GF-D8 (cell line): Measurements from ENCODE around the gene SLC51B.
"Not testable (repeated sequence)": the region's sequence is repeated elsewhere in the genome, so short reads cannot be mapped to it uniquely, and the experiment has no call there.

ENCODE experiments used
- DNase-seq: peaks from one replicate; lab custom pipeline; 2025; lab: John Stamatoyannopoulos, UW

The SLC51B gene

DNA sequence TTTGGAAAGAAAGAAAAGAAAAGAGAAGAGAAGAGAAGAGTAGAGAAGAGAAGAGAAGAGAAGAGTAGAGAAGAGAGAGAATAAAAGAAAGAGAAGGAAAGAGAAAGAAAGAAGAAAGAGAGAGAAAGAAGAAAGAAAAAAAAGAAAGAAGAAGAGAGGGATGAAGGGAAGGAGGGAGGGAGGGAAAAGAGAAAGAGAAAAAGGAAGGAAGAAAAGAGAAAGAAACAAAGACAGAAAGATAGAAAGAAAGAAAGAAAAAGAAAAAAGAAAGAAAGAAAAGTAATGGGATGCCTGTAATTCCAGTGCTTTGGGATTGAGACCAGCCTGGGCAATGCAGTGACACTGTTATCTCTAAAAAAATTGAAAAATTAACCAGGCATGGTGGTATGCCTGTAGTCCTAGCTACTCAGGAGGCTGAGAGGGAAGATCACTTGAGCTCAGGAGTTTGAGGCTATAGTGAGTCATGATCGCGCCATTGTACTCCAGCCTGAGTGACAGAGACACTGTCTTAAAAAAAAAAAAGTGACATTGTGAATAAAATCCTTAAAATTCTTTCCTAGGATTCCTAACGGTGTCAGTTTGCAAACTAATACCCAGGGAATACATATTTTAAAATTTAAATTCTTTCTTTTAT is 20.9 kb downstream of the SLC51B start:
- no peak for DNase-seq

DNA sequence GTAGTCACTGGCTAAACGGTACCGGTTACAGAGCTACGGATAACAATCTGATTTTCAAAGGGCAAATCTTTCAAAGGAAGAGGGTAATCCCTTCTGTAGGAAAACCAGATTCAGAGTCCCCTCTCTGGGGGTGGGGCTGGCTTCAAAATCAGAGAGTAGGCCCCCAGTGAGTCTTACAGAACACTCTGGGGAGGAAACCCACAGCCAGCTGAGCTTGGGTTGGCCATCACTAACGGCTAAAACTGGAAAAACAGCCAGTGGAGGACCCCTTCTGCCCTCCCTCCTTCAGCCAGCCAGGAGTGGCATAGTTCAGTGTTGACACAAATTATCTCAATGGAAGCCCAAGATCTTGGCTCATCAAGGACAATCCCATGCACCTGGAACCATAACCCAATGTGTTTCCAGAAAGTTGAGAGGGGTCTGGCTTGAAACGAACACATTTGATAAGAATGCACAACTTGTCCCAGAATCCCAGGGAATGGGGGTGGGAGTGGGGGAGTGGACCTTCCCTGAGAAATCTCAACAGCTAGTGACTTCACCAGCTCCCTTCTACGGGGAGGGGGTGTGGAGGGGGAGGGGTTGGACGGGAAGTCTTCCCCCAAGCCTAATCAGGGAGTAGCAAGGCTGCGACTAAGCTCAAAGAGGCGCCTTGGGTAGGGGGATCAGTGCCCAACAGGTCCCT is 21.6 kb downstream of the SLC51B start:
- DNase-seq: no peak

DNA sequence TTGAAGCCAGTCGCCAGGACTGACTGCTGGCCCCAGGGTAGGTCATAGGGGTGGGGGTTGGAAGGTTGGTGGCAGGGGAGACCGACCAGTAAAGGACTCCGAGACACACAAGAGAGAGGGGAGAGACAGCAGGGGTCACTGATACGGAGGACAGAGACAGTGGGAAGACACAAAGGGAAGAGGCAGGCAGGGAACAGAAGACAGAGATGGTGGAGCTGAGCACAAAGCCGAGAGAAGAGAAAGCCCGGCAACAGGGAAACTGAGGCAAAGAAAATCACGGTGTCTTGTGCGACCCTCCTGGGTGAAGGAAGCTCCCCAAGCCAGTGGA is 22.1 kb downstream of the SLC51B start:
- DNase-seq: no peak

DNA sequence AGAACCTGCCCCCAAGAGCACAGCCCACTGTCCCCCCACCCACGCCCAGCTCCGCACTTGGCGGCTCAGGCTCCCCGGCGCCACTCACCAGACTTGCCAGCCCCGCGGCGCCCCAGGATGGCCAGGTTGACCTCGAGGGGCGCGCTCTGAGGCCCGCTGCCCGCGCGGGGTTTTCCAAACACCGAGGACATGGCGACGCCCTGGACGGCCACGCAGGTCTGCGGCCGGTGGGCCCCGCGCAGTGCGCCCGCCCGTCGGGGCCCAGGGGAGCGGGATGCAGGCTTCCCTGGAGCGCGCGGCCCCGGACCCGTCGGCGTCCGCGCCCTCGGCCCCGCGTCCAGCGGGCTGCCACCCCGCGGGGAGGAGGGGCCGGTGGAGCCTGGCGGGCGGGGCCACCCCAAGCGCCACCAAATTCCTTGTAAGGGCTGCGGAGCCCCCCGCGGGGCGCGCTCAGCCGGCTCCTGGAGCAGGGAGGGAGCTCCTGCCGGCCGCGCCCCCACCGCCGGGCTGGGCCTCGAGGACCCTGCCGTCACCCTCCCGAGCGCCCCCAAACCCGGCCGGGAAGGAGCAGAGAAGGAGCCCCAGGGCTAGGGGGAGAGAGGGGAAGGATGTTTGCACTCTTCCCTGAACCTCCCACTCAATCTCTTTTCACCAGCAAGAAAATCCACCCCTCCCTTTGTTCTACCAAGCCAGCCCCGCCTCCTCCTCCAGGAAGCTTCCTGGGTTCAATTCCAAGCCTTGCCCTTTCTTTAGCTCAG is 22.6 kb downstream of the SLC51B start, which contains the start of gene RASL12:
RASL12 (minus strand) TSS at position 347 of the 758 bp plus-strand sequence; CDS start at position 191, 156 bp downstream.
- DNase-seq: no peak

DNA sequence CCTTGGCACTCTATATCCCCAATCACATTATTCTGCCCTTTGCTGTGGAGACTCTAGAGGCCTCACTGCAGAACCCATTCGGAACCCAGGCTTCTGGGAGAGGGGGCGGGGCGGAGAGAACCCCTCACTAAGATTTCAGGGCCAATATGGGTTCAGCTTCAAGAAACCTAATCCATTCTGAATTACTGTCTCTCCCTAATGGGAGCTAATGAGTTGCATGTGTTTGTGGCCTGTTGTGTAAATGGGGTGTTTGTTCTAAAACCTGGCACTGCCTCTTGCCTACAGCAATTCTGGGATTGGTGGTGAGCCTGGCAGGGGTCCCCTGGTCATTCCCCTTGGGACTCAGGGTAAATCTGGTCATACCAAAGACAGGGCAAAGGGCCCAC is 23.2 kb downstream of the SLC51B start:
- no peak for DNase-seq

DNA sequence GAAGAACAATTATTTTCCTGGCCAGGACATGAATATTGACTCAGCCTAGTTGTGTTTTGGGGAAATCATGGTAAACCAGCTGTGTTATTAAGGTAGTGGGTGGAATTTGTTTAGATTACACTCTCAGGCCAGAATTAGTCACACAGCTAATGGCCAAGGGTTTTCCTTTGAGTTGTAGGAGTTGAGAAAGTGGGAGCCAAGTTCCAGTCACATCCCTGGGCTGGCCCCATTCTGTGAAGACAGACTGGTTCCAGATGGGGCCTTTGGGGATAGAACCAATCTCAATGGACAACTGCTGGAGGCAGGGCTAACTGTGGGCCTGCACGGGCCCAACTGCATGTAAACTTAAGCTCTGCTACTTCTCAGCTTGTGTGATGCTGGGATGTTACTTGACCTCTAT is 24.0 kb downstream of the SLC51B start:
- no peak for DNase-seq

DNA sequence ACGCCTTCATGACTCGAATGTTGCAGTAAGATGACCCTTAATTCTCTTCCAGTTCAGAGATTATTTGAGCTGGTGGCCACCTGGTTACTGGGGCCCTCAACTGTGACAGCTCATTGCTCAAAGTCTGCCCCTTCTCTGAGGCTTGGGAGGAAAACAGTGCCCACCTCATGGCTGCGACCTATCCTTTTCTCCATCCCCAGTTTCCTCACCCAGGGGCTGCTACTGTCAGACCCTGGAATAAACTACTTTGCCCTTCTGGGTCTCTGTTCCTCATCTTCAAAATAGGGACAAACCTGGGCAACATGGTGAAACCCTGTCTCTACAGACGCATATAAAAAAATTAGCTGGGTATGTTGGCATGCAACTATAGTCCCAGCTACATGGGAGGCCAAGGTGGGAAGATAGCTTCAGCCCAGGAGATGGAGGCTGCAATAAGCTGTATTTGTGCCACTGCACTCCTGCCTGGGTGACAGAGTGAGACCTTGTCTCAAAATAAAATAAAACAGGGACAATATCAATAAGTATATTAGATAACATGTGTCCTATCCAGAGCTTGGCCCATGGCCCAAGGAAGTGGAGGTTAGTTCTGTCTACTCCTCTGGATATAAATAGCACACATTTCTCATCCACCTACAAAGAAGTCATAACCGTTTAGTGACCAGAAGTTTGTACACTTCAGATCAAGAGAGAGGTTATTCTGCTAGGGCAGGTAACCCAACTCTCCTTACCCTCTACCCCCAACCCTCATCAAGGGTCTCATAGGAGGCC is 24.8 kb downstream of the SLC51B start:
- no peak for DNase-seq

DNA sequence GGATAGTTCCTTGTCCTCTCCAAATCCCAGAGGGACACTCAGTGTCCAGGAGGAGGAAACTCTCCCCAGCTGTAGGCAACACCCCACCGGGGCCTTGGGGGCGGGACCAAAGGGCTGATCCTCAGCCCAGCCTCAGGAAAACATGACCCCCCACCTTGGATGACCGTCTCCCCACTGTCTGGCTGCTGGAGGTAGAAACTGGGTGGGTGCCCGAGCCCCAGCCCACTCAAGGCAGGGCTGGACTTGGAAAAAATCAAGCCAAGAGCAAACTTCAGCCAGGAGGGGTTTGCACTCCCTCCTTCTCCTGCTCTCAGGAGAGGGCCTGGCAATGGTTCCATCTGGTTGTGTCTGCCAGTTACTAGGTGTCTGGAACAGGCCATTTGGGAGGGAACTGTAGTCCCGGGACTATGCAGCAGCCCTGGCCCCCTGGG is 26.2 kb downstream of the SLC51B start:
- no peak for DNase-seq

DNA sequence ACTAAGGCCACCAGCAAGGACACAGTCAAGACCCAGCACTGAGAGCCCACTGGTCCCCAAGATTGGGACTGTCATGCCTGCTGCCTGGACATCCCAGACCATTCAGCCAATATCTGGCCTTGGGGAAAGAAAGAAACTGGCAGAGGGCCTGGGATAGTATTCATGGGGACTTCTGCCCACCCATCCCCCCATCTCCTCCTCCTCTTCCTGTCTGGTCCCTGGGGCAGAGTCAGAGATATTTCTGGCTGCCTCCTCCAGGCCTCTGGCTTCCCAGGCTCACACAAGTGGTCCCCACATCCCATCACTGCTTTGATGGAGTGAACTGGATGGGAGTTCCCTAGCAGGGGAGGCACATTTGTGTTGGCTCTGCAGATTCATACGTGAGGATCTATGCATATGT is 26.8 kb downstream of the SLC51B start:
- no peak for DNase-seq

DNA sequence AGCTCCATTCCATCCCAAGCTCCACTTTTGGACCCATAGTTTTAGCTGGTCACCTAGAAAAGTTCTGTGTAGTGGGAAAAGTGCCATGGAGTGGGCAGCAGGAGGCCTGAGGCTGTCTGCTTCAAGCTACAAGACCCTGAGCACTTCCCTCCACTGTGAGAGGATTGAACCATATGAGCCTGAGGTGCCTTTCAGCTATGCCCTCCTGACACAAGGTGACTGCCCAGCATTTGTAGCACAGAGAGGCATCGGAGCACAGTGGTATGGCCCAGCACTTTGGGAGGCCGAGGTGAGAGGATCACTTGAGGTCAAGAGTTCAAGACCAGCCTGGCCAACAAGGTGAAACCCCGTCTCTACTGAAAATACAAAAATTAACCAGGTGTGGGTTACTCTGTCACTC is 27.4 kb downstream of the SLC51B start:
- DNase-seq: no peak

DNA sequence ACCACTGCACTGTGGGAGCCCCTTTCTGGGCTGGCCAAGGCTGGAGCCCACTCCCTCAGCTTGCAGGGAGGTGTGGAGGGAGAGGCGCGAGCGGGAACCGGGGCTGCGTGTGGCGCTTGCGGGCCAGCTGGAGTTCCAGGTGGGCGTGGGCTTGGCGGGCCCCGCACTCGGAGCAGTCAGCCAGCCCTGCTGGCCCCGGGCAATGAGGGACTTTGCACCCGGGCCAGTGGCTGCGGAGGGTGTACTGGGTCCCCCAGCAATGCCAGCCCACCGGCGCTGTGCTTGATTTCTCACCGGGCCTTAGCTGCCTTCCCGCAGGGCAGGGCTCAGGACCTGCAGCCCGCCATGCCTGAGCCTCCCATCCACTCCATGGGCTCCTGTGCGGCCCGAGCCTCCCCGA is 29.8 kb downstream of the SLC51B start:
- DNase-seq: not testable (repeated sequence)

DNA sequence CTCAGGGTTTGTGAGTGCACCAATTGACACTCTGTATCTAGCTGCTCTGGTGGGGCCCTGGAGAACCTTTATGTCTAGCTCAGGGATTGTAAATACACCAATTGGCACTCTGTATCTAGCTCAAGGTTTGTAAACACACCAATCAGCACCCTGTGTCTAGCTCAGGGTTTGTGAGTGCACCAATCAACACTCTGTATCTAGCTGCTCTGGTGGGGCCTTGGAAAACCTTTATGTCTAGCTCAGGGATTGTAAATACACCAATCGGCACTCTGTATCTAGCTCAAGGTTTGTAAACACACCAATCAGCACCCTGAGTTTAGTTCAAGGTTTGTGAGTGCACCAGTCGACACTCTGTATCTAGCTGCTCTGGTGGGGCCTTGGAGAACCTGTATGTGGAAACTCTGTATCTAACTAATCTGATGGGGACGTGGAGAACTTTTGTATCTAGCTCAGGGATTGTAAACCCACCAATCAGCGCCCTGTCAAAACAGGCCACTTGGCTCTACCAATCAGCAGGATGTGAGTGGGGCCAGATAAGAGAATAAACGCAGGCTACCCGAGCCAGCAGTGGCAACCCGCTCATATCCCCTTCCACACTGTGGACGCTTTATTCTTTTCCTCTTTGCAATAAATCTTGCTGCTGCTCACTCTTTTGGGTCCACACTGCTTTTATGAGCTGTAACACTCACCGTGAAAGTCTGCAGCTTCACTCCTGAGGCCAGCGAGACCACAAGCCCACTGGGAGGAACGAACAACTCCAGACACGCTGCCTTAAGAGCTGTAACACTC is 30.6 kb downstream of the SLC51B start:
- DNase-seq: not testable (repeated sequence)

DNA sequence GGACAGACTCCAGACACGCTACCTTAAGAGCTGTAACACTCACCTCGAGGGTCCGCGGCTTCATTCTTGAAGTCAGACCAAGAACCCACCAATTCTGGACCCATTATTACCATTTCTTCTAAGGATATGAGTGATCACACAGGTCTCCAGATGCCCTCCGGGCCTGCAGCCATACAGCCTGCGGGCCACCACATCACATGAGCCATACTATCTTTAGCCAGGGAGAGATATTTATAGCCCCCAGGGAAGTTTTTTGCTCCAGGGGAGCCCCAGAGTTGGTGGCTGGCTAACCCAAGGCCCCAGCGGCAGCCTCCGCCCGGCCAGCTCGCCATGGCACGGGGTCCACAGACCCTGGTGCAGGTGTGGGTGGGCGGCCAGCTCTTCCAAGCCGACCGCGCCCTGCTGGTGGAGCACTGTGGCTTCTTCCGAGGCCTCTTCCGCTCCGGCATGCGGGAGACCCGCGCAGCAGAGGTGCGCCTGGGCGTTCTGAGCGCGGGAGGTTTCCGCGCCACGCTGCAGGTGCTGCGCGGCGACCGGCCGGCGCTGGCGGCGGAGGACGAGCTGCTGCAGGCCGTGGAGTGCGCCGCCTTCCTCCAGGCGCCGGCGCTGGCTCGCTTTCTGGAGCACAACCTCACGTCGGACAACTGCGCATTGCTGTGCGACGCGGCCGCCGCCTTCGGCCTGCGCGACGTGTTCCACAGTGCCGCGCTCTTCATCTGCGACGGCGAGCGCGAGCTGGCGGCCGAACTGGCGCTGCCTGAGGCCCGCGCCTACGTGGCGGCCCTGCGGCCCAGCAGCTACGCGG is 31.5 kb downstream of the SLC51B start, which contains the start of gene KBTBD13:
KBTBD13 (plus strand) TSS at position 261 of the 805 bp plus-strand sequence; CDS start at position 331, 70 bp downstream.
- DNase-seq: no peak

DNA sequence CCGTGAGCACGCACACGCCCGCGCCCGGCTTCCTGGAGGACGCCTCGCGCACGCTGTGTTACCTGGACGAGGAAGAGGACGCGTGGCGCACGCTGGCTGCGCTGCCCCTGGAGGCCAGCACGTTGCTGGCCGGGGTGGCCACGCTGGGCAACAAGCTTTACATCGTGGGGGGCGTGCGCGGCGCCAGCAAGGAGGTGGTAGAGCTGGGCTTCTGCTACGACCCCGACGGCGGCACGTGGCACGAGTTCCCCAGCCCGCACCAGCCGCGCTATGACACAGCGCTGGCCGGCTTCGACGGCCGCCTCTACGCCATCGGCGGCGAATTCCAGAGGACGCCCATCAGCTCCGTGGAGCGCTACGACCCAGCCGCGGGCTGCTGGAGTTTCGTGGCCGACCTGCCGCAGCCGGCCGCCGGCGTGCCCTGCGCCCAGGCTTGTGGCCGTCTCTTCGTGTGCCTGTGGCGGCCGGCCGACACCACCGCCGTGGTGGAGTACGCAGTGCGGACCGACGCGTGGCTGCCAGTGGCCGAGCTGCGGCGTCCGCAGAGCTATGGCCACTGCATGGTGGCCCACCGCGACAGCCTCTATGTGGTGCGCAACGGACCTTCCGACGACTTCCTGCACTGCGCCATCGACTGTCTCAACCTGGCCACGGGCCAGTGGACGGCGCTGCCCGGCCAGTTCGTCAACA is 32.2 kb downstream of the SLC51B start:
- DNase-seq: no peak

DNA sequence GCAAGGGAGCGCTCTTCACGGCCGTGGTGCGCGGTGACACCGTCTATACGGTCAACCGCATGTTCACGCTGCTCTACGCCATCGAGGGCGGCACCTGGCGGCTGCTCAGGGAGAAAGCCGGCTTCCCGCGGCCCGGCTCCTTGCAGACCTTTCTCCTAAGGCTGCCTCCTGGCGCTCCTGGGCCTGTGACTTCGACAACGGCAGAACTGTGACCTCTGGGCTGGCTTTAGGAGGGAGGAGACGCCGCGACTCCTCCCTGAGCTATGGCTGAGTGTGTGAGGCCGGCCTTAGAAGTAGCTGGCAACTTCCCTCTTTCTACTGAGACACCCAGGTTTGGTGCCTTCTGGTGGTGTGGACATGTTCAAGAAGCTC is 32.8 kb downstream of the SLC51B start:
- no peak for DNase-seq

DNA sequence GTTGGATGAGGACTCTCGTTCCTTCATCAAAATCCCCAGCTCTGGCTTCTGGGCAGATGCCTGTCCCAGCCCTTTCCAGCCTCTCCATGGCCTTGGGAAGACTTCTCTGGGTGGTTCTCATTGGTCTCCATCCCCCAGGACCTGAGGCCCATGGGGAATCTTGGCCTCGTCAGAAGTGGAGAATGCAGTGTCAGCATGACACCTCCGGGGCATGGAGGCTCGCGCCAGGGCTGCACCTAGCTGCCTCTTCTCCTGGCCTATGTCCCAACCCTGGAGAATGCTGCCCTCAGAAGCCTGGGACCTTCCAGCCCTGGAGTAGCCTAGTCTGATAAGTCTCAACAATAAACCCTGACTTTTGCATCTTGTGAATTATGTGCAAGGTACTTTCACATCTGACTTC is 34.4 kb downstream of the SLC51B start:
- DNase-seq: no peak

DNA sequence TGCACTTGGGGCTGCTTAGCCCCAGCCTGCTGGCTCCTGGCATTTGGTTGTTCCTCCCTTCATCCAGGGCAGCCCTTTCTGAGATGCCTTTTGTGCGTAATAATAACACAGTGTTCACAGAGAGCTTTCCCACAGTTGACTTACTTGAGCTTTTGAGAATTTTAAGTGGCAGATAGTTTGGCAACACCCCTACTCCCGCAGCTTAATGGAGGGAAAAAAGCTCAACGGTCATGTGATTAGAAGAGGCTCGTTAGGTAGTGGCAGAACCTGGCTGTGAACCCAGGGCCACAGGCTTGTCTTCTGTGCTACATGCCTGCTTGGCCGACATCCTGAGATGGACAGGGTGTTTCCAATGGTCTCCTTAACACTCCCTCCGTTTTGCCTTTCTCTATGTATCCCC is 36.1 kb downstream of the SLC51B start:
- DNase-seq: no peak

DNA sequence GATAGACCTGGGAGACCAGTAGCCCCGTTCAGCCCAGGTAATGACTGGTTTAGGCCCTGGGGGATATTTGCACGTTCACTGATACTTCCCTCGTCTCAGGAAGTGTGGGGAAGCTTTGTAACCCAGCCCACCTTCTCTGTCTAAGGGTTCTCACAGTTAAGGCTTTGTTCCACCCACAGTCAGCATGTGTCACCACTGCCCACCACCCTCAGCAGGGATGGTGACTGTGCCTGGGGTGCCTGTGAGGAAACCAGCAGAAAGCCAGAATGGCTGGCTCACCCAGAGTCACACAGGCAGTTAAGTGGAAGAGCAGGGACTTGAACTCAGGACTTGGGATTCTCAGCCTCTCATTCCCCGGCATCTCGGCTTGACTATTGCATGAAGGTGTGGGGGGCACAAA is 36.6 kb downstream of the SLC51B start:
- no peak for DNase-seq

DNA sequence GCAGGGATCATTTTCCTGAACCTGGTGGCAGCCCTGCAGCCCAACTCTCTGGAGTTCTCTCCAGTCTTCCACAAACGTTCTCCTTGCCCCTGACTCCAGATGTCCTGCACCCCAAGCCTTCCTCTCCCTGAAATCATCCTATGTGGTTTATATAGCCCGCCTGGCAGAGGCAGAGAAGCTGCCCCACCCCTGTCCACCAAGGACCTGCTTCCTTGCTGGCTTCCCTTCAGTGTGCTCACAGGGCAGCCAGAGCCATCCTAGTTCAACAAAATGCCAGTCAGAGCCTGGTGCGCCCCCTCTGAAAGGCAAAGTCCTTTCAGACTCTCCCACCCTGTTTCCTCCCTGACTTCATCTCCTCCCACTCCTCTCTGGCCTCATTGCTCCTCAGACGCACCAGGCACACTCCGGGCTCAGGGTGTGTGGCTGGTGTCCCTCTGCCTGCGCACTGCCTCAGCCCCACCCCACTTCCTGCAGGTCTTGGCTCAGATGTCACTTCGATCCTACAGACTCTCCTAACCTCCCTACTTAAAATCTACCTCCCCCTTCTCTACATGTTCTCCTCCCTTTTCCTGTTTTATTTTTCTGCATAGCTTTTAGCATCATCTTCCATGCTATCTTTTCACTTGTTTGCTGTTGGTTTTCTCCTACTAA is 37.2 kb downstream of the SLC51B start:
- DNase-seq: no peak

DNA sequence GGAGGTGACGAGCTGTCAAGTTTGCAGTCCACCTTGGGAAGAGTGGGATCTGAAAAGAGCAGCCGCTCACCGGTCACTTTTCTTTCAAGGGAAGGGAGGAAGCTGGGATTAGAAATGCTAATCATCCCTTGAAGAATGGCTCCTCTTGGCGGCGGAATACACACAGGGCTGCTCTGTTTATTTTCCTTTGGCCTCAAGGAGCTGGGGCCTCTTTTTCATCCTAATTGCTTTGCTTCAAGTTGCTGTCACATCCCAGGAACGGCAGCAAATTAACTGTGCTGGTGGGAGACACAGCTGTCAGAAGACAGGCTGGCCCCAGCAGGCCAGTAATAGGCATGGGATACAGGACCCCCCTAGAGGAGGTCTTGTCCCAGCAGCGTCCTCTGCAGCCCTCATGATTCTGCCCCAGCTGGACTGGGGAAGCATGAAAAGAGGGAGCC is 38.1 kb downstream of the SLC51B start:
- no peak for DNase-seq
